Osteoblast (primary cell): ENCODE data around the gene SGCD. TPM values are rescaled to one million over a fixed set of nuclear protein-coding genes. Genes with fewer than 3 reads are reported as not detected.

ENCODE experiments used
- DNase-seq: peaks from one replicate; pipeline ENCODE4 v3.0.0; 2011; ENCODE audit warnings: low spot score, mixed read lengths; ENCODE audit not compliant: insufficient read length; ENCODE audit errors: missing footprints
- H2AFZ ChIP-seq: 2 replicates; pipeline ENCODE4 v1.6.0; 2011; ENCODE audit warnings: mild to moderate bottlenecking, low read length
- H3K27ac ChIP-seq: 2 replicates; pipeline ENCODE4 v1.5.1; 2011; ENCODE audit warnings: mild to moderate bottlenecking, low read depth, low read length, moderate library complexity
- H3K27me3 ChIP-seq: 2 replicates; pipeline ENCODE4 v1.6.0; 2012; ENCODE audit warnings: mild to moderate bottlenecking, control low read depth, inconsistent platforms, low read length, moderate library complexity; ENCODE audit not compliant: insufficient read depth
- H3K36me3 ChIP-seq: 2 replicates; pipeline ENCODE4 v1.5.1; 2011; ENCODE audit warnings: mild to moderate bottlenecking, low read length, control low read depth, moderate library complexity; ENCODE audit not compliant: insufficient read depth
- H3K4me1 ChIP-seq: 2 replicates; pipeline ENCODE4 v1.5.1; 2011; ENCODE audit warnings: mild to moderate bottlenecking, low read length, control low read depth, moderate library complexity; ENCODE audit not compliant: insufficient read depth
- H3K4me2 ChIP-seq: 2 replicates; pipeline ENCODE4 v1.6.0; 2011; ENCODE audit warnings: mild to moderate bottlenecking, low read length; ENCODE audit not compliant: insufficient read depth
- H3K4me3 ChIP-seq: fragments of 200-600 bp; sonication (generic); 3 replicates; pipeline ENCODE4 v1.5.1; 2012; ENCODE audit warnings: mild to moderate bottlenecking, low read length, inconsistent platforms; ENCODE audit not compliant: insufficient read depth
- H3K79me2 ChIP-seq: 2 replicates; pipeline ENCODE4 v1.6.0; 2012; ENCODE audit warnings: mild to moderate bottlenecking, low read length, control low read depth, inconsistent platforms; ENCODE audit not compliant: insufficient read depth
- H3K9me3 ChIP-seq: 2 replicates; pipeline ENCODE4 v1.5.1; 2011; ENCODE audit warnings: low read depth, low read length, control low read depth
- H4K20me1 ChIP-seq: 2 replicates; pipeline ENCODE4 v1.6.0; 2012; ENCODE audit warnings: mild to moderate bottlenecking, low read length, control low read depth; ENCODE audit not compliant: insufficient read depth
- total RNA-seq: library from RNA; depleted of rRNA; stranded (reverse); fragments of >200 nt; gene quantifications from 2 replicates; pipeline ENCODE4 v1.2.3, GENCODE V29; 2012
- TF ChIP-seq, protein P1 (sequence below): IDR thresholded peaks from 2 replicates; pipeline ENCODE4 v1.5.1; 2011; ENCODE audit warnings: mild to moderate bottlenecking, low read depth, low read length, moderate library complexity; ENCODE audit errors: extremely low read depth

The SGCD gene
- total RNA-seq, 1 donor = 27.1 TPM

DNA sequence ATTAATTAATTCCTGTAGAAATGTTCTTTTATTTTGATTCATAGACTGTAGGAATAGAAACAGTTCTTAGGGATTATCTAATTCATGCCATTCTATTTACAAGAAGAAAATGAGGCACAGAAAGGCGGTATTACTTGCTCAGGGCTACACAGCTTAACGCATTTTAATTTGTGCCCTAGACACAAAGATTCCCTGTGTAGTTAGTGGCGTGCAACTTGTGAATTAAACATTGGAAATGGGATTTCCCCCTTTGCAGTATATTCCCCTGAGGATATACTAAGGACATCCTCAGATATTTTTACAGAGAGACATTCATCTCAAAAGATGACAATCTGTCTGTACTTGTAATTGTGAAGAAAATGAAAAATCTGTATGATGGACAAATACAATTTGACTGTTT lies 108.1 kb downstream of the SGCD start:
- no peak overlapping the region for H3K4me2 ChIP-seq
- no peak overlapping the region for H2AFZ ChIP-seq
- H3K9me3 ChIP-seq = no peaks in the 10 kb centered on the region
- H3K36me3 ChIP-seq = no peaks in the 10 kb centered on the region
- TF ChIP-seq, protein P1, sequence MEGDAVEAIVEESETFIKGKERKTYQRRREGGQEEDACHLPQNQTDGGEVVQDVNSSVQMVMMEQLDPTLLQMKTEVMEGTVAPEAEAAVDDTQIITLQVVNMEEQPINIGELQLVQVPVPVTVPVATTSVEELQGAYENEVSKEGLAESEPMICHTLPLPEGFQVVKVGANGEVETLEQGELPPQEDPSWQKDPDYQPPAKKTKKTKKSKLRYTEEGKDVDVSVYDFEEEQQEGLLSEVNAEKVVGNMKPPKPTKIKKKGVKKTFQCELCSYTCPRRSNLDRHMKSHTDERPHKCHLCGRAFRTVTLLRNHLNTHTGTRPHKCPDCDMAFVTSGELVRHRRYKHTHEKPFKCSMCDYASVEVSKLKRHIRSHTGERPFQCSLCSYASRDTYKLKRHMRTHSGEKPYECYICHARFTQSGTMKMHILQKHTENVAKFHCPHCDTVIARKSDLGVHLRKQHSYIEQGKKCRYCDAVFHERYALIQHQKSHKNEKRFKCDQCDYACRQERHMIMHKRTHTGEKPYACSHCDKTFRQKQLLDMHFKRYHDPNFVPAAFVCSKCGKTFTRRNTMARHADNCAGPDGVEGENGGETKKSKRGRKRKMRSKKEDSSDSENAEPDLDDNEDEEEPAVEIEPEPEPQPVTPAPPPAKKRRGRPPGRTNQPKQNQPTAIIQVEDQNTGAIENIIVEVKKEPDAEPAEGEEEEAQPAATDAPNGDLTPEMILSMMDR = no peak
- H4K20me1 ChIP-seq = no peaks in the 10 kb centered on the region
- no peak for DNase-seq
- no peaks in the 10 kb centered on the region for H3K27me3 ChIP-seq
- no peak overlapping the region for H3K4me3 ChIP-seq
- H3K4me1 ChIP-seq = no peaks in the 10 kb centered on the region
- H3K27ac ChIP-seq = no peak overlapping the region
- no peaks in the 10 kb centered on the region for H3K79me2 ChIP-seq

DNA sequence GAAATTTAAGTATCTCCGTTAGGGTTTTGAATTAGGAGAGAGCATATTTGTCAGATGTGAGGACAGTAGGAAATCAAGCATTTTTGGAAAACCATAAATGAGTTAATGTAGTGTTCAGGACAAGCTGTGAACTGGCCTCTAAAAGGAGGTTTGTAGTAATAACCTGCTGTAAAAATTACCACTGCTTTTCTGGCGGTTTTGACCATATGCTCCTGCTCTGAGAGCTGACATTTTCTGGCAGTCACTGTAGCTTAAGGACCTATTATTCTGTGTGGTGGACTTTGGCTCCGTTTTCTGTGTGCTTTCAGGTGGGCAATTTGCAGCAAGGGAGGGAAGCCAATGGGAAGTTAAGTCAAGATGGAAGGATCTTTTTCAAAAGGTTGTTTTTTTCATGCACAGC lies 111.1 kb downstream of the SGCD start:
- Histone ChIP-seq H4K20me1 (no peaks in the 10 kb centered on the region), H3K4me1 (no peaks in the 10 kb centered on the region), H3K4me2 (no peak overlapping the region), H3K79me2 (no peaks in the 10 kb centered on the region), H2AFZ (no peak overlapping the region), H3K9me3 (no peaks in the 10 kb centered on the region), H3K27ac (no peak overlapping the region), H3K4me3 (no peak overlapping the region), H3K36me3 (no peaks in the 10 kb centered on the region), H3K27me3 (no peaks in the 10 kb centered on the region)
- DNase-seq = no peak
- TF ChIP-seq, protein P1 = no peak

GRCh38 chr5:156444753-156445291 lies 117.9 kb downstream of the SGCD start:
- Histone ChIP-seq H2AFZ (no peak overlapping the region), H3K27ac (no peak overlapping the region), H3K79me2 (no peaks in the 10 kb centered on the region), H4K20me1 (no peaks in the 10 kb centered on the region), H3K9me3 (no peaks in the 10 kb centered on the region), H3K4me1 (no peaks in the 10 kb centered on the region), H3K4me2 (no peak overlapping the region), H3K4me3 (no peak overlapping the region), H3K36me3 (no peaks in the 10 kb centered on the region), H3K27me3 (no peaks in the 10 kb centered on the region)
- TF ChIP-seq, protein P1 = no peak
- DNase-seq = no peak

DNA sequence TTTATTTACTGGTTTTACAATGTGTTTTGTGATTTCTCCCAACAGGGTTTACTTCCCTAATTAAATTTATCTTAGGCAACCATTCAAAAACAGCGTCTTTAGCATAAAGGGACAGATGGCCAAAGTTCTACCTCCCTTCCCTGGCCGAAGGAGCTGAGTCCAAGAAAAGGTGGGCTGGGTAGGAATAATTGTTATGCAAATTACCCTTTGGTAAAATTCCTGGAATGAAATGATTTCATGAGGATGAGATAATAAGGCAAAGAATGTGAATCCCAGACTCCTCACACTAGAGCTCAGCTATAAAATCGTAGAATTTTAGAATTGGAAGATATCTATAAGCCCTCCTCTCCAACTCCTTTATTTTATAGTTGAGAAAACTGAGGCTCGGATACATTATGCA lies 119.6 kb downstream of the SGCD start:
- no peaks in the 10 kb centered on the region for H3K27me3 ChIP-seq
- no peaks in the 10 kb centered on the region for H3K9me3 ChIP-seq
- no peaks in the 10 kb centered on the region for H3K79me2 ChIP-seq
- H2AFZ ChIP-seq = no peak overlapping the region
- H4K20me1 ChIP-seq = no peaks in the 10 kb centered on the region
- H3K4me2 ChIP-seq = no peak overlapping the region
- TF ChIP-seq, protein P1 = no peak
- H3K27ac ChIP-seq = no peak overlapping the region
- H3K36me3 ChIP-seq = no peaks in the 10 kb centered on the region
- no peaks in the 10 kb centered on the region for H3K4me1 ChIP-seq
- no peak overlapping the region for H3K4me3 ChIP-seq
- DNase-seq = no peak
